ENCODE measurements around the gene MARCKSL1.
A peak's percentile ranks its signal among the peaks of the same experiment; 100 is the strongest.

MARCKSL1 gene

GRCh38 chr1:32335790-32336590 is at the start of gene MARCKSL1:
TSS of gene MARCKSL1 (minus strand) at chr1:32336233. CDS start at chr1:32336033, 200 bp downstream.
- POLR2A ChIA-PET: interaction anchor here (0.6 to 2.2 kb wide), 11 partner anchors 9 to 88 kb away, joined by 3 to 33 read pairs (median 6); partner anchors contain the start of genes BSDC1 and HDAC1
- TF ChIP-seq HDGF (IDR thresholded peaks at IDR 0.05; ENCODE audit: borderline replicate concordance) (no peak), LEF1 (IDR thresholded peaks at IDR 0.05; ENCODE audit: borderline replicate concordance) (peak; percentile 80; the same call in 1 of the 2 replicates), BHLHE40 (IDR thresholded peaks at IDR 0.05; ENCODE audit: borderline replicate concordance) (no peak)
- peak; percentile 93 for DNase-seq (ENCODE audit: extremely low spot score)
- CTCF ChIA-PET: interaction anchor here (0.6 to 0.9 kb wide), 2 partner anchors 17 to 90 kb away, joined by 3 read pairs; no protein-coding TSS in a partner anchor

DNA sequence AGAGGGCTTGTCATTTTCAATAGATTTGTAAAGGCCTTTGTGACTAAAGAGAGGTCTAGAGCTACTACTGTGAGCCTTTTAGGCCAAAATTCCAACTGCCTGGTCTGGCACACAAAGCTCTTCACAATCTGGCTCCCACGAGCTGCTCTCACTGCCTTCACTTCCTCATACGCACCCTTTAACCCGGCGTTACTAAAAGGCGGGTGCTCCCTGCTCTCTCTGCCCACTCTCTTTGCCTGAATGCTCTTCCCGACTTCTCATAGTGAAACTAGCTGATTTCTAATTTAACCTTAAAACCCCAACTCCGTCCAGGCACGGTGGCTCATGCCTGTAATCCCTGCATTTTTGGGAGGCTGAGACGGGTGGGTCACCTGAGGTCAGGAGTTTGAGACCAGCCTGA is 44.0 kb upstream of the MARCKSL1 start:
- no peak for DNase-seq (ENCODE audit: extremely low spot score)
- ChIA-PET CTCF (no interaction called here), POLR2A (interaction anchor here (0.7 to 2.1 kb wide), 3 partner anchors 12 to 271 kb away, joined by 3 to 6 read pairs (median 5); partner anchors contain the start of genes BSDC1 and RBBP4)
- TF ChIP-seq FOXA1 (IDR thresholded peaks at IDR 0.05): no peak
- TF ChIP-seq BHLHE40 (IDR thresholded peaks at IDR 0.05; ENCODE audit: borderline replicate concordance): no peak
- no peak for TF ChIP-seq ARNT (IDR thresholded peaks at IDR 0.05)
- no peak for TF ChIP-seq ELF4 (IDR thresholded peaks at IDR 0.05)
- no peak for TF ChIP-seq LEF1 (IDR thresholded peaks at IDR 0.05; ENCODE audit: borderline replicate concordance)
- no peak for TF ChIP-seq ZNF384 (IDR thresholded peaks at IDR 0.05)
- TF ChIP-seq HDGF (IDR thresholded peaks at IDR 0.05; ENCODE audit: borderline replicate concordance): no peak
- no peak for TF ChIP-seq CTBP1 (IDR thresholded peaks at IDR 0.05; ENCODE audit: borderline replicate concordance)
- no peak for TF ChIP-seq L3MBTL2 (conservative IDR thresholded peaks at IDR 0.05)
- TF ChIP-seq FOXM1 (IDR thresholded peaks at IDR 0.05; ENCODE audit: borderline replicate concordance): no peak
- no peak for TF ChIP-seq SP1 (IDR thresholded peaks at IDR 0.05)
- no peak for TF ChIP-seq PKNOX1 (IDR thresholded peaks at IDR 0.05)
- TF ChIP-seq NFRKB (IDR thresholded peaks at IDR 0.05): no peak

- CTCF ChIA-PET: no interaction called here
- POLR2A ChIA-PET: interaction anchor here (0.7 to 1.3 kb wide), 2 partner anchors 15 to 18 kb away, joined by 4 read pairs; partner anchors contain the start of genes FAM229A and TSSK3
Observed at GRCh38 chr1:32377541-32378220, 41.6 kb upstream of the MARCKSL1 start.

DNA sequence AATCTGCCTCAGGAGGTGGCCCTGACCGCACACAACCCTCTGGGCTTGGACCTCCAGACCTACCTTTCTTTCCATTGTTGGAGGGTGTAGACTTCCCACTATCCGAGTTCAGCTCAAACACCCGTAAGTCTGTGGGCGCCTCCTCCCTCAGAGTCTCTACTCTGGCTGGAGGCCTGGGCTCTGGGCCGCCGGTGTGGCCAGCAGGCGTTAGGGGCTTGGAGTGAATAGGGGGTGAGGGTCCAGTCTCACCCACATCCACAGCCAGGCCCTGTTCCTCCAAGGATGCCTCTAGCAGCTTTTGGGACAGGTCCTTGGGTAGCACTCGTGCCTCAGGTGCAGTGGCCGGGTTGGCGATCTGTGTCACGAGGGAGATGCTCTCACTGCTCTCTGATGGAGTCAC is 40.2 kb upstream of the MARCKSL1 start:
- ChIA-PET POLR2A (interaction anchor here (1.4 kb wide), 1 partner anchor 18 kb away, joined by 7 read pairs; the partner anchor contains the start of gene BSDC1), CTCF (no interaction called here)
- TF ChIP-seq HDGF (IDR thresholded peaks at IDR 0.05; ENCODE audit: borderline replicate concordance): no peak
- TF ChIP-seq LEF1 (IDR thresholded peaks at IDR 0.05; ENCODE audit: borderline replicate concordance): no peak
- TF ChIP-seq FOXK2 (IDR thresholded peaks at IDR 0.05): no peak
- no peak for TF ChIP-seq L3MBTL2 (conservative IDR thresholded peaks at IDR 0.05)
- TF ChIP-seq ELF4 (IDR thresholded peaks at IDR 0.05): no peak
- TF ChIP-seq PKNOX1 (IDR thresholded peaks at IDR 0.05): no peak
- no peak for TF ChIP-seq SP1 (IDR thresholded peaks at IDR 0.05)
- TF ChIP-seq ARNT (IDR thresholded peaks at IDR 0.05): no peak
- TF ChIP-seq NFRKB (IDR thresholded peaks at IDR 0.05): no peak
- TF ChIP-seq ZNF384 (IDR thresholded peaks at IDR 0.05): no peak
- TF ChIP-seq SUZ12 (IDR thresholded peaks at IDR 0.05): no peak
- no peak for TF ChIP-seq BHLHE40 (IDR thresholded peaks at IDR 0.05; ENCODE audit: borderline replicate concordance)
- TF ChIP-seq FOXA1 (IDR thresholded peaks at IDR 0.05): no peak
- DNase-seq (ENCODE audit: extremely low spot score): no peak

More at GRCh38 chr1:32377541-32378220, 41.6 kb upstream of the MARCKSL1 start:
- DNase-seq (ENCODE audit: extremely low spot score): no peak
- TF ChIP-seq BHLHE40 (IDR thresholded peaks at IDR 0.05; ENCODE audit: borderline replicate concordance) (no peak), SP1 (IDR thresholded peaks at IDR 0.05) (no peak), FOXK2 (IDR thresholded peaks at IDR 0.05) (no peak), HDGF (IDR thresholded peaks at IDR 0.05; ENCODE audit: borderline replicate concordance) (no peak), SUZ12 (IDR thresholded peaks at IDR 0.05) (no peak), ARNT (IDR thresholded peaks at IDR 0.05) (no peak), FOXM1 (IDR thresholded peaks at IDR 0.05; ENCODE audit: borderline replicate concordance) (no peak), PKNOX1 (IDR thresholded peaks at IDR 0.05) (no peak), CTBP1 (IDR thresholded peaks at IDR 0.05; ENCODE audit: borderline replicate concordance) (no peak), ZNF384 (IDR thresholded peaks at IDR 0.05) (no peak), ELF4 (IDR thresholded peaks at IDR 0.05) (no peak), NFRKB (IDR thresholded peaks at IDR 0.05) (no peak), LEF1 (IDR thresholded peaks at IDR 0.05; ENCODE audit: borderline replicate concordance) (no peak)

DNA sequence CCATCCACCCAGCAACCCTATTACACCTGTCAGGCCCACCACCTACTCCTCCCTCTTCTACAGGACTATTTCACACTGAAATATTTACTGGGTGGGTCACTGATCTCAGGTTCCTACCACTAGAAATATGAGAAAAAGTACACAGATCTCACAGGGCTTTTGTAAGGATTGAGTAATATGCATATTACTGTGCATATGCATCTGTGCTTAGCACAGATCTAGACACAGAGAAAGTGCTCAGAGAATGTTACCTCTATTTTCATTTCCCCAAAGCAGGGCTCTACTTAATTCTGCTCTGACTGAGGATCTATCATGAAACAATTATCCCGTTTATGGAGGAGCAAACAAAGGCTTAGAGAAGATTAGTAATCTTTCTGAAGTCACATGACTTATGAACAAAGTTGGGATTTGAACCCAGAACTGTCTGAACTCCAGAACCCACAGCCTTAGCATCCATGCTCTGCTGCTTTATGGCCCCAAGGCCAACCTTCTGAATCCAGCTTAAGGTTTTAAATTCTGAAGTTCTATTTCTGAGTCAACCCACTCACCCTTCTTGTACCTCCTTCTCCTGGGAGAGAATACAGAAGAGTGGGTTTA is 38.1 kb upstream of the MARCKSL1 start:
- no peak for DNase-seq (ENCODE audit: extremely low spot score)
- ChIA-PET CTCF (no interaction called here), POLR2A (no interaction called here)
- no peak for TF ChIP-seq FOXM1 (IDR thresholded peaks at IDR 0.05; ENCODE audit: borderline replicate concordance)
- no peak for TF ChIP-seq SUZ12 (IDR thresholded peaks at IDR 0.05)

Measured in HEK293T (cell line).